A673 (cell line): ENCODE results near the gene MDK. TPM values are rescaled to one million over a fixed set of nuclear protein-coding genes. Genes with fewer than 3 reads are reported as not detected.
A peak's percentile ranks its signal among the peaks of the same experiment; 100 is the strongest.

Experiments
- BruUV-seq: library from RNA; stranded (reverse); fragments of 400-500 nt; replicated peaks from 2 replicates; lab custom pipeline; 2021; lab: Mats Ljungman, UMichigan
- CTCF ChIA-PET: fragments of 300-600 bp; sonication (Branson Sonifier 250); formaldehyde crosslinking; loops from one replicate; lab custom pipeline; 2022; ENCODE audit warnings: antibody characterized with exemption; lab: Charles Lee
- POLR2A ChIA-PET: fragments of 300-600 bp; sonication (Branson Sonifier 250); formaldehyde crosslinking; loops from one replicate; lab custom pipeline; 2022; ENCODE audit warnings: antibody characterized with exemption; ENCODE audit not compliant: low non-redundant PET; lab: Charles Lee
- DNase-seq: peaks from one replicate; pipeline ENCODE4 v3.0.0-alpha.2; 2015; ENCODE audit warnings: low spot score
- H3K27ac ChIP-seq: fragments of 200-600 bp; sonication (generic); 2 replicates; pipeline ENCODE4 v1.5.1; 2016; ENCODE audit warnings: mixed run types, low read depth, mild to moderate bottlenecking, mixed read lengths, antibody characterized with exemption, low read length; ENCODE audit not compliant: poor library complexity, severe bottlenecking
- H3K27me3 ChIP-seq: fragments of 200-600 bp; sonication (generic); replicated peaks from 2 replicates; pipeline ENCODE4 v1.6.1; 2017; ENCODE audit warnings: mixed run types, low read depth, mild to moderate bottlenecking, mixed read lengths, antibody characterized with exemption, low read length; ENCODE audit not compliant: insufficient read depth, poor library complexity
- H3K36me3 ChIP-seq: fragments of 200-600 bp; sonication (generic); 2 replicates; pipeline ENCODE4 v1.6.1; 2016; ENCODE audit warnings: mixed run types, mild to moderate bottlenecking, mixed read lengths, antibody characterized with exemption, low read length; ENCODE audit not compliant: insufficient read depth, poor library complexity, severe bottlenecking
- H3K4me1 ChIP-seq: fragments of 200-600 bp; sonication (generic); 2 replicates; pipeline ENCODE4 v1.6.1; 2017; ENCODE audit warnings: mixed run types, mild to moderate bottlenecking, mixed read lengths, antibody characterized with exemption, low read length; ENCODE audit not compliant: insufficient read depth, poor library complexity, severe bottlenecking
- H3K4me3 ChIP-seq: fragments of 200-600 bp; sonication (generic); 2 replicates; pipeline ENCODE4 v1.5.1; 2016; ENCODE audit warnings: low read depth, mixed run types, mild to moderate bottlenecking, mixed read lengths, low read length; ENCODE audit not compliant: poor library complexity, severe bottlenecking
- H3K9me3 ChIP-seq: fragments of 200-600 bp; sonication (generic); 2 replicates; pipeline ENCODE4 v1.6.1; 2016; ENCODE audit warnings: mixed run types, low read depth, mild to moderate bottlenecking, mixed read lengths, antibody characterized with exemption, low read length; ENCODE audit not compliant: poor library complexity, severe bottlenecking
- EZH2 ChIP-seq: fragments of 200-600 bp; sonication (generic); IDR thresholded peaks from 2 replicates; pipeline ENCODE4 v1.6.1; 2017; ENCODE audit warnings: borderline replicate concordance, low read depth, mild to moderate bottlenecking, mixed read lengths, antibody characterized with exemption, low read length; ENCODE audit not compliant: poor library complexity, severe bottlenecking
- intact Hi-C: fragments of 100-400 bp; cut with micrococcal nuclease; formaldehyde crosslinking; loops from one replicate; pipeline ENCODE4 v1.10.0; 2022; ENCODE audit not compliant: unreplicated experiment
- total RNA-seq: library from RNA; stranded (reverse); gene quantifications from 2 replicates; pipeline ENCODE4 v1.2.3, GENCODE V29; 2021
- TF ChIP-seq, protein P1 (sequence below): fragments of 300-800, 200-600 bp; sonication (generic); conservative IDR thresholded peaks from 2 replicates; pipeline ENCODE4 v1.5.1; 2017; ENCODE audit warnings: low read depth, mild to moderate bottlenecking, antibody characterized with exemption, low read length, moderate library complexity, mixed read lengths

The MDK gene
- total RNA-seq, 1 experiment from 2014 or later = 252 TPM

DNA sequence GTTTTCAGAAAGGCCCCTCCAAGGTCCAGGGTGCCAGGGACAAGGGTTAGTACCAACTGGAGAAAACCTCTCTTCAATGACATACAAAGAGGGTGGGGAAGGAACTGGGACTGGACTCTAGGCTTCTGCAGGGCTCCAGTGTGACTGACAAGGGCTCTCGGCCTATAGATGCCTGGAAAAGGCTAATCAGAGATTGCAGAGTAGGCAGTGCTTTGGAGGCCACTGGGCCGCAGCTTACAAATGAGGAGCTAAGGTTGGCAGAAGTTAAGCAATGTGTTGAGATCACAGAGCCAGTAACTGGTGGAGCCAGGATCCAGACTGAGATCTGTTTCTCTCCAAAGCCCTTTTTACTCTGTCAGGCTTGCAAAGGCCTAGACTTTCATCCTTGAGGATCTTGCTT, 41.7 kb upstream of the MDK start:
- H3K36me3 ChIP-seq = no peaks in the 10 kb centered on the region
- H3K9me3 ChIP-seq = no peaks in the 10 kb centered on the region
- peak overlapping the region; percentile 5 for H3K27ac ChIP-seq
- DNase-seq = no peak
- H3K4me3 ChIP-seq = no peak overlapping the region
- POLR2A ChIA-PET = interaction anchor here (0.6 kb wide), 1 partner anchor 9 kb away, joined by 3 read pairs; no protein-coding TSS in a partner anchor
- TF ChIP-seq, protein P1, sequence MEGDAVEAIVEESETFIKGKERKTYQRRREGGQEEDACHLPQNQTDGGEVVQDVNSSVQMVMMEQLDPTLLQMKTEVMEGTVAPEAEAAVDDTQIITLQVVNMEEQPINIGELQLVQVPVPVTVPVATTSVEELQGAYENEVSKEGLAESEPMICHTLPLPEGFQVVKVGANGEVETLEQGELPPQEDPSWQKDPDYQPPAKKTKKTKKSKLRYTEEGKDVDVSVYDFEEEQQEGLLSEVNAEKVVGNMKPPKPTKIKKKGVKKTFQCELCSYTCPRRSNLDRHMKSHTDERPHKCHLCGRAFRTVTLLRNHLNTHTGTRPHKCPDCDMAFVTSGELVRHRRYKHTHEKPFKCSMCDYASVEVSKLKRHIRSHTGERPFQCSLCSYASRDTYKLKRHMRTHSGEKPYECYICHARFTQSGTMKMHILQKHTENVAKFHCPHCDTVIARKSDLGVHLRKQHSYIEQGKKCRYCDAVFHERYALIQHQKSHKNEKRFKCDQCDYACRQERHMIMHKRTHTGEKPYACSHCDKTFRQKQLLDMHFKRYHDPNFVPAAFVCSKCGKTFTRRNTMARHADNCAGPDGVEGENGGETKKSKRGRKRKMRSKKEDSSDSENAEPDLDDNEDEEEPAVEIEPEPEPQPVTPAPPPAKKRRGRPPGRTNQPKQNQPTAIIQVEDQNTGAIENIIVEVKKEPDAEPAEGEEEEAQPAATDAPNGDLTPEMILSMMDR = no peak
- TF ChIP-seq EZH2 = no peak
- intact Hi-C loops = loop anchor here (10.0 kb wide), 1 partner anchor 825 kb away; no protein-coding TSS in a partner anchor
- peaks cover 49% of the 10 kb centered on the region for H3K4me1 ChIP-seq
- CTCF ChIA-PET = no interaction called here
- H3K27me3 ChIP-seq = no peaks in the 10 kb centered on the region
- BruUV-seq = no TSS peak

DNA sequence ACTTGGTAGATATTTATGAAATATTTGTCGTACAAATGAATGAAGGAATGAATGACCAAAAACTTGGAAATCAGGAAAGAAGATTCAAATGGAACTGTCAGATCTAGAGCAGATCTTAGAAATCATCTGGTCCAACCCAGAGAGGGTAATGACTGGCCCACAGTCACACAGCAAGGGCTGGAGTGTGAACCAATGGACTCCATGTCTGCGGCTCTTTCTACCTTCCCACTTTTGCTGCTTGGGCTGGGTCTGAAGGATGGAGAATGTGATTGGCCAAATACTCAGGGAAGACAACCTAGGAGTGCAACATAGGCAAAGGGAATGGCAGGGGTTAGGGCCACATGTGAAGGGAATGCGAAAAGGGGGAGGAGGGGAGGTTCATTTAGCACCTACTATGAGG, 40.0 kb upstream of the MDK start:
- Histone ChIP-seq H3K9me3 (no peaks in the 10 kb centered on the region), H3K36me3 (no peaks in the 10 kb centered on the region), H3K4me3 (no peak overlapping the region), H3K27ac (peak overlapping the region; percentile 43), H3K27me3 (no peaks in the 10 kb centered on the region), H3K4me1 (peaks cover 39% of the 10 kb centered on the region)
- CTCF ChIA-PET = no interaction called here
- intact Hi-C loops = loop anchor here (10.0 kb wide), 1 partner anchor 827 kb away; no protein-coding TSS in a partner anchor
- POLR2A ChIA-PET = no interaction called here
- DNase-seq = no peak
- TF ChIP-seq, protein P1 = no peak
- BruUV-seq = no TSS peak

DNA sequence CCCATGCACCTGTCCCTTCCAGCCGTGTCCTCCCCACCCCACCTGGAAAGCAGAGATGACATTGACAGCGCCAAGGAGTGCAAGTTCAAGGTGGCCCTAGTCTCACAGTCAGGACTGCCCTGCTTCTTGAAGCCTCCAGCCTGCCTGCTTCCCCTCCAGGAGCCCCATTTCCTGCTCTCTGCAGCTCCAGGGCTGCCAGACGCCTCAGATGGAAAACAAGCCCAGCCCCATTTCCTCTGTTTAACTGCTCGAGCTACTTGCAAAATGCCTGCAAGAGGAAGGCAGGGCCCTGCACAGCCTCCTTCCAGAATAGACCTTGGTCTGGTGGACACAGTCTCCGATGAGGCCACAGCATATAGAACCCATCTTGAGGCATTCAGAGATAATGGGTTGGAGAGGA, 39.2 kb upstream of the MDK start:
- H3K4me1 ChIP-seq = peaks cover 42% of the 10 kb centered on the region
- BruUV-seq = no TSS peak
- no peaks in the 10 kb centered on the region for H3K27me3 ChIP-seq
- DNase-seq = peak; percentile 70
- ChIA-PET POLR2A (interaction anchor here (0.5 kb wide), 1 partner anchor 219 kb away, joined by 10 read pairs; no protein-coding TSS in a partner anchor), CTCF (interaction anchor here (0.7 kb wide), 1 partner anchor 27 kb away, joined by 3 read pairs; no protein-coding TSS in a partner anchor)
- peak overlapping the region; percentile 43 for H3K27ac ChIP-seq
- H3K4me3 ChIP-seq = no peak overlapping the region
- H3K9me3 ChIP-seq = no peaks in the 10 kb centered on the region
- intact Hi-C loops = loop anchor here (10.0 kb wide), 1 partner anchor 827 kb away; no protein-coding TSS in a partner anchor
- TF ChIP-seq EZH2 = no peak
- TF ChIP-seq, protein P1 = no peak
- H3K36me3 ChIP-seq = no peaks in the 10 kb centered on the region
